Measurements from ENCODE around the gene PDE6H.

PDE6H gene

GRCh38 chr12:14950982-14951746 is 21.7 kb upstream of the PDE6H start:
- H3K79me2 ChIP-seq (ENCODE audit: control insufficient read depth, low read length), result peaks cover 93% of the 10 kb centered on the region
- H4K20me1 ChIP-seq (ENCODE audit: control insufficient read depth, insufficient read depth, low read depth, low read length), result no peaks in the 10 kb centered on the region
- H3K9me3 ChIP-seq (ENCODE audit: control insufficient read depth, insufficient read depth, low read length), result no peaks in the 10 kb centered on the region
- H3K4me2 ChIP-seq (ENCODE audit: low read length), result peak overlapping the region; percentile 98
- peak overlapping the region; percentile 60 for H3K4me3 ChIP-seq (ENCODE audit: low read length)
- no peaks in the 10 kb centered on the region for H3K9me2 ChIP-seq (replicated peaks; ENCODE audit: control insufficient read depth, low read length)
- peaks cover 66% of the 10 kb centered on the region for H3F3A ChIP-seq (ENCODE audit: control insufficient read depth, insufficient read depth)
- TF ChIP-seq CTCF (IDR thresholded peaks at IDR 0.05; ENCODE audit: low read depth, low read length, poor library complexity, severe bottlenecking) (no peak), EZH2phosphoT487 (IDR thresholded peaks at IDR 0.05; ENCODE audit: borderline replicate concordance, low read length) (no peak)
- H3K4me1 ChIP-seq (ENCODE audit: control insufficient read depth, low read length), result peaks cover 90% of the 10 kb centered on the region
- peaks cover 96% of the 10 kb centered on the region for H3K36me3 ChIP-seq (ENCODE audit: control insufficient read depth, low read length)
- peak overlapping the region; percentile 94 for H3K27ac ChIP-seq (ENCODE audit: low read depth, low read length)
- H3K27me3 ChIP-seq (ENCODE audit: control insufficient read depth, low read length), result no peaks in the 10 kb centered on the region

- peaks cover 97% of the 10 kb centered on the region for H3K4me1 ChIP-seq (ENCODE audit: control insufficient read depth, low read length)
- H3K4me2 ChIP-seq (ENCODE audit: low read length), result peak overlapping the region; percentile 98
- peaks cover 73% of the 10 kb centered on the region for H3F3A ChIP-seq (ENCODE audit: control insufficient read depth, insufficient read depth)
- H3K9me2 ChIP-seq (replicated peaks; ENCODE audit: control insufficient read depth, low read length), result no peaks in the 10 kb centered on the region
- H3K27ac ChIP-seq (ENCODE audit: low read depth, low read length), result peak overlapping the region; percentile 94
- H3K79me2 ChIP-seq (ENCODE audit: control insufficient read depth, low read length), result peaks cover 95% of the 10 kb centered on the region
- peaks cover 3% of the 10 kb centered on the region; the same call in 1 of the 2 replicates for H4K20me1 ChIP-seq (ENCODE audit: control insufficient read depth, insufficient read depth, low read depth, low read length)
- no peaks in the 10 kb centered on the region for H3K9me3 ChIP-seq (ENCODE audit: control insufficient read depth, insufficient read depth, low read length)
- H3K27me3 ChIP-seq (ENCODE audit: control insufficient read depth, low read length), result no peaks in the 10 kb centered on the region
- H3K36me3 ChIP-seq (ENCODE audit: control insufficient read depth, low read length), result peaks cover 95% of the 10 kb centered on the region
- TF ChIP-seq CTCF (IDR thresholded peaks at IDR 0.05; ENCODE audit: low read depth, low read length, poor library complexity, severe bottlenecking) (no peak), EZH2phosphoT487 (IDR thresholded peaks at IDR 0.05; ENCODE audit: borderline replicate concordance, low read length) (no peak)
- H3K4me3 ChIP-seq (ENCODE audit: low read length), result peak overlapping the region; percentile 60
Measured at GRCh38 chr12:14951851-14952250, 21.0 kb upstream of the PDE6H start.

GRCh38 chr12:14952299-14952921 is 20.4 kb upstream of the PDE6H start:
- H3K27ac ChIP-seq (ENCODE audit: low read depth, low read length), result peak overlapping the region; percentile 94
- H3K4me3 ChIP-seq (ENCODE audit: low read length), result peak overlapping the region; percentile 60
- H4K20me1 ChIP-seq (ENCODE audit: control insufficient read depth, insufficient read depth, low read depth, low read length), result peaks cover 4% of the 10 kb centered on the region; the same call in 1 of the 2 replicates
- peaks cover 100% of the 10 kb centered on the region for H3K4me1 ChIP-seq (ENCODE audit: control insufficient read depth, low read length)
- H3K79me2 ChIP-seq (ENCODE audit: control insufficient read depth, low read length), result peaks cover 95% of the 10 kb centered on the region
- no peak for TF ChIP-seq EZH2phosphoT487 (IDR thresholded peaks at IDR 0.05; ENCODE audit: borderline replicate concordance, low read length)
- TF ChIP-seq CTCF (IDR thresholded peaks at IDR 0.05; ENCODE audit: low read depth, low read length, poor library complexity, severe bottlenecking), result no peak
- peaks cover 77% of the 10 kb centered on the region for H3F3A ChIP-seq (ENCODE audit: control insufficient read depth, insufficient read depth)
- H3K36me3 ChIP-seq (ENCODE audit: control insufficient read depth, low read length), result peaks cover 95% of the 10 kb centered on the region
- H3K4me2 ChIP-seq (ENCODE audit: low read length), result peak overlapping the region; percentile 98
- no peaks in the 10 kb centered on the region for H3K9me2 ChIP-seq (replicated peaks; ENCODE audit: control insufficient read depth, low read length)
- no peaks in the 10 kb centered on the region for H3K27me3 ChIP-seq (ENCODE audit: control insufficient read depth, low read length)
- H3K9me3 ChIP-seq (ENCODE audit: control insufficient read depth, insufficient read depth, low read length), result no peaks in the 10 kb centered on the region

All from DOHH2 (cell line).